PFSK-1 (cell line): ENCODE data around the gene CRBN.

ENCODE experiments used
- FOXP2 ChIP-seq: optimal IDR thresholded peaks from 2 replicates; pipeline ENCODE3; 2011; ENCODE audit warnings: borderline replicate concordance, control low read depth, inconsistent platforms; ENCODE audit not compliant: insufficient read depth; ENCODE audit errors: extremely low read length, extremely low read depth
- POLR2AphosphoS5 ChIP-seq: IDR thresholded peaks from 2 replicates; pipeline ENCODE4 v1.6.1; 2012; ENCODE audit warnings: low read depth, mild to moderate bottlenecking, control low read depth, low read length, moderate library complexity
- REST ChIP-seq, 2 experiments: IDR thresholded peaks; 2 replicates each; pipeline versions ENCODE4 v1.6.1 to v1.8.0; 2011 to 2012; ENCODE audit warnings: low read depth in 2 of 2, low read length in 2 of 2, control low read depth in 1 of 2, inconsistent platforms in 1 of 2, mild to moderate bottlenecking in 1 of 2, moderate library complexity in 1 of 2; ENCODE audit not compliant: insufficient read depth in 1 of 2
- SIN3A ChIP-seq: IDR thresholded peaks from 2 replicates; pipeline ENCODE4 v1.6.1; 2012; ENCODE audit warnings: mild to moderate bottlenecking, low read length, moderate library complexity, borderline replicate concordance; ENCODE audit not compliant: insufficient read depth
- TAF1 ChIP-seq: IDR thresholded peaks from 2 replicates; pipeline ENCODE4 v1.6.1; 2012; ENCODE audit warnings: low read length, control low read depth, borderline replicate concordance; ENCODE audit not compliant: insufficient read depth

Gene CRBN

GRCh38 chr3:3189102-3189727 lies 9.7 kb upstream of the CRBN start:
- TF ChIP-seq TAF1: no peak
- TF ChIP-seq POLR2AphosphoS5: no peak
- no peak for TF ChIP-seq FOXP2
- TF ChIP-seq SIN3A: no peak
- TF ChIP-seq REST (IDR thresholded peaks at IDR 0.05; ENCODE audit: insufficient read depth in 1 of 2, low read depth in 2 of 2, low read length in 2 of 2): no peak

- no peak for TF ChIP-seq POLR2AphosphoS5
- TF ChIP-seq SIN3A: no peak
- TF ChIP-seq REST (IDR thresholded peaks at IDR 0.05; ENCODE audit: insufficient read depth in 1 of 2, low read depth in 2 of 2, low read length in 2 of 2): no peak
- no peak for TF ChIP-seq TAF1
- TF ChIP-seq FOXP2: no peak
Measured at GRCh38 chr3:3184876-3185275, 5.4 kb upstream of the CRBN start.

GRCh38 chr3:3180456-3180855 lies 965 bp upstream of the CRBN start:
- TF ChIP-seq FOXP2 (no peak), SIN3A (no peak), REST (IDR thresholded peaks at IDR 0.05; ENCODE audit: insufficient read depth in 1 of 2, low read depth in 2 of 2, low read length in 2 of 2) (no peak), TAF1 (no peak), POLR2AphosphoS5 (no peak)

GRCh38 chr3:3178498-3179328 lies 778 bp downstream of the CRBN start:
- TF ChIP-seq POLR2AphosphoS5 (no peak), TAF1 (no peak), SIN3A (no peak), REST (IDR thresholded peaks at IDR 0.05; ENCODE audit: insufficient read depth in 1 of 2, low read depth in 2 of 2, low read length in 2 of 2) (no peak), FOXP2 (no peak)
